ENCODE data around the gene SMAD2.

The SMAD2 gene

GRCh38 chr18:47817017-47817794 lies 113.3 kb downstream of the SMAD2 start:
- Histone ChIP-seq H3K27me3 (ENCODE audit: control insufficient read depth, insufficient read depth, low read length) (no peaks in the 10 kb centered on the region), H3K36me3 (ENCODE audit: control insufficient read depth, insufficient read depth, low read length) (no peaks in the 10 kb centered on the region), H3K4me3 (ENCODE audit: low read length) (no peak overlapping the region), H3K4me1 (ENCODE audit: control insufficient read depth, insufficient read depth, low read length) (peaks cover 4% of the 10 kb centered on the region), H3K9ac (ENCODE audit: low read length) (no peak overlapping the region), H3K27ac (ENCODE audit: low read depth, low read length) (peak overlapping the region; percentile 37)

GRCh38 chr18:47815486-47816270 lies 114.8 kb downstream of the SMAD2 start:
- Histone ChIP-seq H3K4me1 (ENCODE audit: control insufficient read depth, insufficient read depth, low read length) (peaks cover 4% of the 10 kb centered on the region), H3K36me3 (ENCODE audit: control insufficient read depth, insufficient read depth, low read length) (no peaks in the 10 kb centered on the region), H3K4me3 (ENCODE audit: low read length) (no peak overlapping the region), H3K9ac (ENCODE audit: low read length) (no peak overlapping the region), H3K27ac (ENCODE audit: low read depth, low read length) (no peak overlapping the region), H3K27me3 (ENCODE audit: control insufficient read depth, insufficient read depth, low read length) (no peaks in the 10 kb centered on the region)

GRCh38 chr18:47809420-47809819 lies 121.0 kb downstream of the SMAD2 start:
- no peaks in the 10 kb centered on the region for H3K36me3 ChIP-seq (ENCODE audit: control insufficient read depth, insufficient read depth, low read length)
- no peak overlapping the region for H3K4me3 ChIP-seq (ENCODE audit: low read length)
- no peaks in the 10 kb centered on the region for H3K27me3 ChIP-seq (ENCODE audit: control insufficient read depth, insufficient read depth, low read length)
- H3K9ac ChIP-seq (ENCODE audit: low read length), result no peak overlapping the region
- H3K4me1 ChIP-seq (ENCODE audit: control insufficient read depth, insufficient read depth, low read length), result no peaks in the 10 kb centered on the region
- H3K27ac ChIP-seq (ENCODE audit: low read depth, low read length), result no peak overlapping the region

- Histone ChIP-seq H3K4me1 (ENCODE audit: control insufficient read depth, insufficient read depth, low read length) (no peaks in the 10 kb centered on the region), H3K9ac (ENCODE audit: low read length) (no peak overlapping the region), H3K27me3 (ENCODE audit: control insufficient read depth, insufficient read depth, low read length) (no peaks in the 10 kb centered on the region), H3K36me3 (ENCODE audit: control insufficient read depth, insufficient read depth, low read length) (no peaks in the 10 kb centered on the region), H3K27ac (ENCODE audit: low read depth, low read length) (no peak overlapping the region), H3K4me3 (ENCODE audit: low read length) (no peak overlapping the region)
These were observed 127.7 kb downstream of the SMAD2 start for GRCh38 chr18:47802802-47803201.

- H3K4me1 ChIP-seq (ENCODE audit: control insufficient read depth, insufficient read depth, low read length), result no peaks in the 10 kb centered on the region
- H3K27ac ChIP-seq (ENCODE audit: low read depth, low read length), result no peak overlapping the region
- H3K9ac ChIP-seq (ENCODE audit: low read length), result no peak overlapping the region
- H3K36me3 ChIP-seq (ENCODE audit: control insufficient read depth, insufficient read depth, low read length), result no peaks in the 10 kb centered on the region
- H3K27me3 ChIP-seq (ENCODE audit: control insufficient read depth, insufficient read depth, low read length), result no peaks in the 10 kb centered on the region
- H3K4me3 ChIP-seq (ENCODE audit: low read length), result no peak overlapping the region
These were observed 128.6 kb downstream of the SMAD2 start for GRCh38 chr18:47801817-47802216.

GRCh38 chr18:47800756-47801155 lies 129.7 kb downstream of the SMAD2 start:
- H3K27ac ChIP-seq (ENCODE audit: low read depth, low read length), result no peak overlapping the region
- no peaks in the 10 kb centered on the region for H3K36me3 ChIP-seq (ENCODE audit: control insufficient read depth, insufficient read depth, low read length)
- no peak overlapping the region for H3K9ac ChIP-seq (ENCODE audit: low read length)
- no peaks in the 10 kb centered on the region for H3K27me3 ChIP-seq (ENCODE audit: control insufficient read depth, insufficient read depth, low read length)
- no peaks in the 10 kb centered on the region for H3K4me1 ChIP-seq (ENCODE audit: control insufficient read depth, insufficient read depth, low read length)
- no peak overlapping the region for H3K4me3 ChIP-seq (ENCODE audit: low read length)

- Histone ChIP-seq H3K27ac (ENCODE audit: low read depth, low read length) (no peak overlapping the region), H3K9ac (ENCODE audit: low read length) (no peak overlapping the region), H3K27me3 (ENCODE audit: control insufficient read depth, insufficient read depth, low read length) (no peaks in the 10 kb centered on the region), H3K4me3 (ENCODE audit: low read length) (no peak overlapping the region), H3K4me1 (ENCODE audit: control insufficient read depth, insufficient read depth, low read length) (no peaks in the 10 kb centered on the region), H3K36me3 (ENCODE audit: control insufficient read depth, insufficient read depth, low read length) (no peaks in the 10 kb centered on the region)
These were observed 130.2 kb downstream of the SMAD2 start for GRCh38 chr18:47800248-47800647.

GRCh38 chr18:47799376-47799775 lies 131.1 kb downstream of the SMAD2 start:
- Histone ChIP-seq H3K27me3 (ENCODE audit: control insufficient read depth, insufficient read depth, low read length) (no peaks in the 10 kb centered on the region), H3K9ac (ENCODE audit: low read length) (no peak overlapping the region), H3K4me3 (ENCODE audit: low read length) (no peak overlapping the region), H3K4me1 (ENCODE audit: control insufficient read depth, insufficient read depth, low read length) (peaks cover 3% of the 10 kb centered on the region), H3K27ac (ENCODE audit: low read depth, low read length) (no peak overlapping the region), H3K36me3 (ENCODE audit: control insufficient read depth, insufficient read depth, low read length) (no peaks in the 10 kb centered on the region)

- H3K9ac ChIP-seq (ENCODE audit: low read length), result no peak overlapping the region
- peaks cover 3% of the 10 kb centered on the region for H3K4me1 ChIP-seq (ENCODE audit: control insufficient read depth, insufficient read depth, low read length)
- H3K27ac ChIP-seq (ENCODE audit: low read depth, low read length), result no peak overlapping the region
- H3K4me3 ChIP-seq (ENCODE audit: low read length), result no peak overlapping the region
- no peaks in the 10 kb centered on the region for H3K36me3 ChIP-seq (ENCODE audit: control insufficient read depth, insufficient read depth, low read length)
- no peaks in the 10 kb centered on the region for H3K27me3 ChIP-seq (ENCODE audit: control insufficient read depth, insufficient read depth, low read length)
These were observed 132.1 kb downstream of the SMAD2 start for GRCh38 chr18:47798366-47798765.

GRCh38 chr18:47797126-47797525 lies 133.3 kb downstream of the SMAD2 start:
- Histone ChIP-seq H3K4me3 (ENCODE audit: low read length) (no peak overlapping the region), H3K4me1 (ENCODE audit: control insufficient read depth, insufficient read depth, low read length) (peaks cover 3% of the 10 kb centered on the region), H3K27ac (ENCODE audit: low read depth, low read length) (no peak overlapping the region), H3K36me3 (ENCODE audit: control insufficient read depth, insufficient read depth, low read length) (no peaks in the 10 kb centered on the region), H3K27me3 (ENCODE audit: control insufficient read depth, insufficient read depth, low read length) (no peaks in the 10 kb centered on the region), H3K9ac (ENCODE audit: low read length) (no peak overlapping the region)

GRCh38 chr18:47795434-47795814 lies 135.0 kb downstream of the SMAD2 start:
- Histone ChIP-seq H3K36me3 (ENCODE audit: control insufficient read depth, insufficient read depth, low read length) (no peaks in the 10 kb centered on the region), H3K27ac (ENCODE audit: low read depth, low read length) (no peak overlapping the region), H3K27me3 (ENCODE audit: control insufficient read depth, insufficient read depth, low read length) (no peaks in the 10 kb centered on the region), H3K4me1 (ENCODE audit: control insufficient read depth, insufficient read depth, low read length) (peaks cover 3% of the 10 kb centered on the region), H3K4me3 (ENCODE audit: low read length) (no peak overlapping the region), H3K9ac (ENCODE audit: low read length) (no peak overlapping the region)

- H3K4me3 ChIP-seq (ENCODE audit: low read length), result no peak overlapping the region
- no peak overlapping the region for H3K27ac ChIP-seq (ENCODE audit: low read depth, low read length)
- no peaks in the 10 kb centered on the region for H3K27me3 ChIP-seq (ENCODE audit: control insufficient read depth, insufficient read depth, low read length)
- H3K36me3 ChIP-seq (ENCODE audit: control insufficient read depth, insufficient read depth, low read length), result no peaks in the 10 kb centered on the region
- no peak overlapping the region for H3K9ac ChIP-seq (ENCODE audit: low read length)
- H3K4me1 ChIP-seq (ENCODE audit: control insufficient read depth, insufficient read depth, low read length), result peaks cover 3% of the 10 kb centered on the region
These were observed 135.6 kb downstream of the SMAD2 start for GRCh38 chr18:47794725-47795433.

Data from rectal smooth muscle tissue (tissue), 1 donor.